HEK293T (cell line): ENCODE data around the gene SYS1.

Experiments used
- CTCF ChIA-PET: fragments of 350-600 bp; formaldehyde crosslinking; extraction: SDS; loops from one replicate; lab custom pipeline; 2021; ENCODE audit warnings: antibody characterized with exemption, inconsistent platforms; lab: Yijun Ruan, JAX
- POLR2A ChIA-PET: fragments of 350-600 bp; formaldehyde crosslinking; extraction: SDS; loops from one replicate; lab custom pipeline; 2020; ENCODE audit warnings: antibody characterized with exemption, inconsistent platforms; lab: Yijun Ruan, JAX
- DNase-seq: peaks from one replicate; pipeline ENCODE4 v3.0.0; 2012; ENCODE audit warnings: mixed read lengths; ENCODE audit errors: extremely low spot score
- ARNT ChIP-seq: fragments of 450-650 bp; IDR thresholded peaks from 2 replicates; pipeline ENCODE4 v1.6.1; 2017; ENCODE audit warnings: mild to moderate bottlenecking
- BHLHE40 ChIP-seq: fragments of 450-650 bp; IDR thresholded peaks from 2 replicates; pipeline ENCODE4 v1.6.1; 2016; ENCODE audit warnings: mild to moderate bottlenecking, moderate library complexity, borderline replicate concordance
- CTBP1 ChIP-seq: fragments of 450-650 bp; IDR thresholded peaks from 2 replicates; pipeline ENCODE4 v1.6.1; 2016; ENCODE audit warnings: borderline replicate concordance
- ELF4 ChIP-seq: fragments of 450-650 bp; IDR thresholded peaks from 2 replicates; pipeline ENCODE4 v1.6.1; 2017; ENCODE audit warnings: antibody characterized with exemption
- FOXA1 ChIP-seq: fragments of 450-650 bp; IDR thresholded peaks from 2 replicates; pipeline ENCODE4 v1.6.1; 2016; ENCODE audit warnings: mild to moderate bottlenecking
- FOXK2 ChIP-seq: fragments of 450-650 bp; IDR thresholded peaks from 2 replicates; pipeline ENCODE4 v1.6.1; 2016; ENCODE audit warnings: mild to moderate bottlenecking
- FOXM1 ChIP-seq: fragments of 450-650 bp; IDR thresholded peaks from 2 replicates; pipeline ENCODE4 v1.6.1; 2017; ENCODE audit warnings: mild to moderate bottlenecking, borderline replicate concordance
- HDGF ChIP-seq: fragments of 450-650 bp; IDR thresholded peaks from 2 replicates; pipeline ENCODE4 v1.6.1; 2017; ENCODE audit warnings: antibody characterized with exemption, borderline replicate concordance
- L3MBTL2 ChIP-seq: fragments of 450-650 bp; conservative IDR thresholded peaks from 2 replicates; pipeline ENCODE4 v1.6.1; 2016; ENCODE audit warnings: mild to moderate bottlenecking
- LEF1 ChIP-seq: fragments of 450-650 bp; IDR thresholded peaks from 2 replicates; pipeline ENCODE4 v1.6.1; 2017; ENCODE audit warnings: mild to moderate bottlenecking, borderline replicate concordance
- NFRKB ChIP-seq: fragments of 450-650 bp; IDR thresholded peaks from 2 replicates; pipeline ENCODE4 v1.6.1; 2016; ENCODE audit warnings: mild to moderate bottlenecking, moderate library complexity
- PKNOX1 ChIP-seq: fragments of 450-650 bp; IDR thresholded peaks from 2 replicates; pipeline ENCODE4 v1.6.1; 2016
- SP1 ChIP-seq: fragments of 450-650 bp; IDR thresholded peaks from 2 replicates; pipeline ENCODE4 v1.6.1; 2017
- SUZ12 ChIP-seq: fragments of 450-650 bp; IDR thresholded peaks from 2 replicates; pipeline ENCODE4 v1.6.1; 2016; ENCODE audit warnings: mild to moderate bottlenecking
- TARDBP ChIP-seq: fragments of 450-650 bp; IDR thresholded peaks from 2 replicates; pipeline ENCODE4 v1.6.1; 2016
- ZNF384 ChIP-seq: fragments of 450-650 bp; IDR thresholded peaks from 2 replicates; pipeline ENCODE4 v1.6.1; 2016

The SYS1 gene

GRCh38 chr20:45374101-45374467 is 11.1 kb downstream of the SYS1 start:
- TF ChIP-seq ZNF384 (peak; percentile 41; the same call in 1 of the 2 replicates), SP1 (no peak)
- POLR2A ChIA-PET: interaction anchor here (1.1 to 2.1 kb wide), 6 partner anchors 11 to 397 kb away, joined by 3 to 17 read pairs (median 8); partner anchors contain the start of genes PIGT and SYS1

GRCh38 chr20:45374966-45375365 is 12.0 kb downstream of the SYS1 start:
- DNase-seq: no peak
- TF ChIP-seq FOXA1: no peak
- no peak for TF ChIP-seq PKNOX1
- CTCF ChIA-PET: interaction anchor here (2.9 to 3.1 kb wide), 2 partner anchors 12 to 62 kb away, joined by 8 to 56 read pairs; partner anchors contain the start of gene SYS1
- POLR2A ChIA-PET: interaction anchor here (1.4 to 1.9 kb wide), 2 partner anchors 41 to 396 kb away, joined by 3 to 12 read pairs; partner anchors contain the start of gene PIGT

More at GRCh38 chr20:45374101-45374467, 11.1 kb downstream of the SYS1 start:
- no peak for DNase-seq
- CTCF ChIA-PET: interaction anchor here (0.7 to 3.1 kb wide), 15 partner anchors 11 to 397 kb away, joined by 3 to 56 read pairs (median 5); partner anchors contain the start of gene SYS1

- no peak for DNase-seq
- TF ChIP-seq SUZ12 (no peak), FOXA1 (no peak), ELF4 (no peak), HDGF (no peak), NFRKB (no peak), PKNOX1 (no peak), LEF1 (no peak), FOXK2 (no peak), SP1 (no peak), CTBP1 (no peak), BHLHE40 (no peak), FOXM1 (no peak)
- ChIA-PET POLR2A (no interaction called here), CTCF (interaction anchor here (1.7 kb wide), 1 partner anchor 60 kb away, joined by 6 read pairs; no protein-coding TSS in a partner anchor)
These were observed 14.3 kb downstream of the SYS1 start for GRCh38 chr20:45377269-45377668.

- CTCF ChIA-PET: no interaction called here
These were observed 15.2 kb downstream of the SYS1 start, which contains the start of gene TP53TG5 for GRCh38 chr20:45378191-45378590. Gene TP53TG5 (minus strand): TSS chr20:45378325. CDS start chr20:45378236, 89 bp downstream.

GRCh38 chr20:45387274-45387673 is 24.3 kb downstream of the SYS1 start:
- ChIA-PET CTCF (interaction anchor here (1.0 kb wide), 1 partner anchor 13 kb away, joined by 3 read pairs; no protein-coding TSS in a partner anchor), POLR2A (no interaction called here)
- TF ChIP-seq TARDBP (no peak), HDGF (no peak), ARNT (no peak), ZNF384 (no peak), FOXA1 (no peak), BHLHE40 (no peak), PKNOX1 (no peak), ELF4 (no peak), FOXM1 (no peak), FOXK2 (no peak), LEF1 (no peak), NFRKB (no peak), CTBP1 (no peak), SUZ12 (no peak), L3MBTL2 (no peak), SP1 (no peak)

More at GRCh38 chr20:45378191-45378590, 15.2 kb downstream of the SYS1 start, which contains the start of gene TP53TG5:
- no peak for TF ChIP-seq LEF1
- TF ChIP-seq PKNOX1: no peak
- TF ChIP-seq FOXA1: no peak
- TF ChIP-seq BHLHE40: no peak
- TF ChIP-seq ARNT: no peak
- no peak for TF ChIP-seq FOXK2
- TF ChIP-seq SUZ12: no peak
- TF ChIP-seq TARDBP: no peak
- no peak for TF ChIP-seq NFRKB
- TF ChIP-seq HDGF: no peak
- no peak for TF ChIP-seq CTBP1
- no peak for TF ChIP-seq FOXM1
- POLR2A ChIA-PET: no interaction called here
- DNase-seq: no peak

GRCh38 chr20:45390931-45391330 is 28.0 kb downstream of the SYS1 start:
- CTCF ChIA-PET: interaction anchor here (1.3 kb wide), 1 partner anchor 17 kb away, joined by 5 read pairs; no protein-coding TSS in a partner anchor
- no peak for TF ChIP-seq SUZ12
- TF ChIP-seq ARNT: no peak
- peak; percentile 30; the same call in 1 of the 2 replicates for TF ChIP-seq PKNOX1
- POLR2A ChIA-PET: no interaction called here
- DNase-seq: no peak

More at GRCh38 chr20:45387274-45387673, 24.3 kb downstream of the SYS1 start:
- DNase-seq: no peak
